Measurements from ENCODE around the gene NVL.

DNA sequence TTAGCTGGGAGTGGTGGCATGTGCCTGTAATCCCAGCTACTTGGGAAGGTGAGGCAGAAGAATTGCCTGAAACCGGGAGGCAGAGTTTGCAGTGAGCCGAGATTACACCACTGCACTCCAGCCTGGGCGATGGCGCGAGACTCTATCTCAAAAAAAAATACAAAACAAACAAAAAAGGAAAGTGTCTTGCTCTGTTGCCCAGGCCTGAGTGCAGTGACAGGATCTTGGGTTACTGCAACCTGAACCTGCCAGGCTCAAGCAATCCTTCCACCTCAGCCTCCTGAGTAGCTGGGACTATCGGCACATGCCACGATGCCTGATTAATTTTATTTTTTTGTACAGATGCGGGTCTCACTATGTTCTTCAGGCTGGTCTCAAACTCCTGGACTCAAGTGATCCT is 113.6 kb downstream of the NVL start:
- TF ChIP-seq, protein P1, sequence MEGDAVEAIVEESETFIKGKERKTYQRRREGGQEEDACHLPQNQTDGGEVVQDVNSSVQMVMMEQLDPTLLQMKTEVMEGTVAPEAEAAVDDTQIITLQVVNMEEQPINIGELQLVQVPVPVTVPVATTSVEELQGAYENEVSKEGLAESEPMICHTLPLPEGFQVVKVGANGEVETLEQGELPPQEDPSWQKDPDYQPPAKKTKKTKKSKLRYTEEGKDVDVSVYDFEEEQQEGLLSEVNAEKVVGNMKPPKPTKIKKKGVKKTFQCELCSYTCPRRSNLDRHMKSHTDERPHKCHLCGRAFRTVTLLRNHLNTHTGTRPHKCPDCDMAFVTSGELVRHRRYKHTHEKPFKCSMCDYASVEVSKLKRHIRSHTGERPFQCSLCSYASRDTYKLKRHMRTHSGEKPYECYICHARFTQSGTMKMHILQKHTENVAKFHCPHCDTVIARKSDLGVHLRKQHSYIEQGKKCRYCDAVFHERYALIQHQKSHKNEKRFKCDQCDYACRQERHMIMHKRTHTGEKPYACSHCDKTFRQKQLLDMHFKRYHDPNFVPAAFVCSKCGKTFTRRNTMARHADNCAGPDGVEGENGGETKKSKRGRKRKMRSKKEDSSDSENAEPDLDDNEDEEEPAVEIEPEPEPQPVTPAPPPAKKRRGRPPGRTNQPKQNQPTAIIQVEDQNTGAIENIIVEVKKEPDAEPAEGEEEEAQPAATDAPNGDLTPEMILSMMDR (tag by site-specific recombination; IDR thresholded peaks at IDR 0.05): no peak
- TF ChIP-seq, protein P2, sequence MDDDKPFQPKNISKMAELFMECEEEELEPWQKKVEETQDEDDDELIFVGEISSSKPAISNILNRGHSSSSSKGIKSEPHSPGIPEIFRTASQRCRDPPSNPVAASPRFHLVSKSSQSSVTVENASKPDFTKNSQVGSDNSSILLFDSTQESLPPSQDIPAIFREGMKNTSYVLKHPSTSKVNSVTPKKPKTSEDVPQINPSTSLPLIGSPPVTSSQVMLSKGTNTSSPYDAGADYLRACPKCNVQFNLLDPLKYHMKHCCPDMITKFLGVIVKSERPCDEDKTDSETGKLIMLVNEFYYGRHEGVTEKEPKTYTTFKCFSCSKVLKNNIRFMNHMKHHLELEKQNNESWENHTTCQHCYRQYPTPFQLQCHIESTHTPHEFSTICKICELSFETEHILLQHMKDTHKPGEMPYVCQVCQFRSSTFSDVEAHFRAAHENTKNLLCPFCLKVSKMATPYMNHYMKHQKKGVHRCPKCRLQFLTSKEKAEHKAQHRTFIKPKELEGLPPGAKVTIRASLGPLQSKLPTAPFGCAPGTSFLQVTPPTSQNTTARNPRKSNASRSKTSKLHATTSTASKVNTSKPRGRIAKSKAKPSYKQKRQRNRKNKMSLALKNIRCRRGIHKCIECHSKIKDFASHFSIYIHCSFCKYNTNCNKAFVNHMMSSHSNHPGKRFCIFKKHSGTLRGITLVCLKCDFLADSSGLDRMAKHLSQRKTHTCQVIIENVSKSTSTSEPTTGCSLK (tag by site-specific recombination; IDR thresholded peaks at IDR 0.05): no peak
- TF ChIP-seq ZNF473 (tag by site-specific recombination; IDR thresholded peaks at IDR 0.05) (no peak), HOXC10 (CRISPR knock-in tag; IDR thresholded peaks at IDR 0.05) (no peak), ZNF274 (IDR thresholded peaks at IDR 0.05; ENCODE audit: low read length) (no peak), ZNF274 (tag by site-specific recombination; IDR thresholded peaks at IDR 0.05; ENCODE audit: borderline replicate concordance) (no peak), BCL11B (tag by site-specific recombination; IDR thresholded peaks at IDR 0.05; ENCODE audit: low read depth) (no peak), ZNF768 (tag by site-specific recombination; IDR thresholded peaks at IDR 0.05) (no peak)

Data from HEK293 (cell line).